ENCODE results near the gene CCDC6. TPM values are rescaled to one million over a fixed set of nuclear protein-coding genes. Genes with fewer than 3 reads are reported as not detected.

CCDC6 gene
- polyA plus RNA-seq, 1 donor from 2014 or later = 20.1 TPM

GRCh38 chr10:59750155-59750945 is 156.0 kb downstream of the CCDC6 start:
- Histone ChIP-seq H3K4me3 (ENCODE audit: low read length) (no peak overlapping the region), H3K36me3 (ENCODE audit: insufficient read depth, low read length) (no peaks in the 10 kb centered on the region), H3K9me3 (ENCODE audit: low read length) (no peaks in the 10 kb centered on the region), H3F3A (ENCODE audit: insufficient read depth, low read length, poor library complexity, severe bottlenecking) (no peaks in the 10 kb centered on the region), H3K9ac (ENCODE audit: low read length) (no peak overlapping the region), H3K79me2 (replicated peaks; ENCODE audit: insufficient read depth, low read length) (no peaks in the 10 kb centered on the region), H4K20me1 (ENCODE audit: insufficient read depth) (no peaks in the 10 kb centered on the region), H3K9me2 (ENCODE audit: insufficient read depth, low read length) (no peaks in the 10 kb centered on the region), H2AFZ (ENCODE audit: low read depth, low read length) (no peak overlapping the region), H3K27ac (ENCODE audit: low read length) (no peak overlapping the region), H3K4me2 (ENCODE audit: low read length) (no peak overlapping the region), H3K27me3 (ENCODE audit: insufficient read depth, low read depth, low read length) (no peaks in the 10 kb centered on the region)
- no peak for TF ChIP-seq RAD21 (conservative IDR thresholded peaks at IDR 0.05)
- no peak for TF ChIP-seq POLR2AphosphoS5 (IDR thresholded peaks at IDR 0.05)
- TF ChIP-seq SMC3 (conservative IDR thresholded peaks at IDR 0.05; ENCODE audit: poor library complexity) = no peak
- TF ChIP-seq CTCF (IDR thresholded peaks at IDR 0.05; ENCODE audit: poor library complexity, severe bottlenecking) = no peak
- TF ChIP-seq REST (IDR thresholded peaks at IDR 0.05; ENCODE audit: borderline replicate concordance) = no peak
- no peak for TF ChIP-seq MXI1 (conservative IDR thresholded peaks at IDR 0.05; ENCODE audit: poor library complexity, severe bottlenecking)
- no peak for TF ChIP-seq EZH2 (IDR thresholded peaks at IDR 0.05; ENCODE audit: borderline replicate concordance, insufficient read depth, low read length, poor library complexity, severe bottlenecking)
- TF ChIP-seq EP300 (conservative IDR thresholded peaks at IDR 0.05; ENCODE audit: poor library complexity, severe bottlenecking) = no peak
- TF ChIP-seq TAF1 (IDR thresholded peaks at IDR 0.05; ENCODE audit: low read depth) = no peak

- H2AFZ ChIP-seq (ENCODE audit: low read depth, low read length) = no peak overlapping the region
- no peaks in the 10 kb centered on the region for H3K79me2 ChIP-seq (replicated peaks; ENCODE audit: insufficient read depth, low read length)
- no peaks in the 10 kb centered on the region for H3F3A ChIP-seq (ENCODE audit: insufficient read depth, low read length, poor library complexity, severe bottlenecking)
- H3K9ac ChIP-seq (ENCODE audit: low read length) = no peak overlapping the region
- TF ChIP-seq POLR2AphosphoS5 (IDR thresholded peaks at IDR 0.05) = no peak
- TF ChIP-seq TAF1 (IDR thresholded peaks at IDR 0.05; ENCODE audit: low read depth) = no peak
- TF ChIP-seq CTCF (IDR thresholded peaks at IDR 0.05; ENCODE audit: poor library complexity, severe bottlenecking) = no peak
- no peak for TF ChIP-seq EZH2 (IDR thresholded peaks at IDR 0.05; ENCODE audit: borderline replicate concordance, insufficient read depth, low read length, poor library complexity, severe bottlenecking)
- no peak for TF ChIP-seq MXI1 (conservative IDR thresholded peaks at IDR 0.05; ENCODE audit: poor library complexity, severe bottlenecking)
- no peaks in the 10 kb centered on the region for H3K27me3 ChIP-seq (ENCODE audit: insufficient read depth, low read depth, low read length)
- no peaks in the 10 kb centered on the region for H3K9me3 ChIP-seq (ENCODE audit: low read length)
- H3K4me3 ChIP-seq (ENCODE audit: low read length) = no peak overlapping the region
- no peaks in the 10 kb centered on the region for H4K20me1 ChIP-seq (ENCODE audit: insufficient read depth)
- H3K9me2 ChIP-seq (ENCODE audit: insufficient read depth, low read length) = no peaks in the 10 kb centered on the region
- H3K27ac ChIP-seq (ENCODE audit: low read length) = no peak overlapping the region
- no peaks in the 10 kb centered on the region for H3K36me3 ChIP-seq (ENCODE audit: insufficient read depth, low read length)
- H3K4me2 ChIP-seq (ENCODE audit: low read length) = no peak overlapping the region
These were observed 157.5 kb downstream of the CCDC6 start for GRCh38 chr10:59748834-59749233.

Data from neural cell (in vitro differentiated cells).